HepG2 (cell line): ENCODE data around the gene DPP7. TPM values are rescaled to one million over a fixed set of nuclear protein-coding genes. Genes with fewer than 3 reads are reported as not detected.
A peak's percentile ranks its signal among the peaks of the same experiment; 100 is the strongest.

Source experiments
- ATF7 ChIP-seq, 2 experiments: fragments of 450-650 bp in 1 of 2; sonication (generic) in 1 of 2; formaldehyde crosslinking in 1 of 2; IDR thresholded peaks; 2 replicates each; pipeline versions ENCODE4 v1.4.0 to v1.6.1; 2016 to 2020; ENCODE audit warnings: antibody characterized with exemption in 1 of 2, mild to moderate bottlenecking in 1 of 2, missing genetic modification reagents in 1 of 2
- BCLAF1 ChIP-seq: fragments of 450-650 bp; IDR thresholded peaks from 2 replicates; pipeline ENCODE4 v1.6.1; 2017; ENCODE audit warnings: mild to moderate bottlenecking
- CBX5 ChIP-seq: sonication (generic); formaldehyde crosslinking; IDR thresholded peaks from 2 replicates; pipeline ENCODE4 v1.4.0; 2020; ENCODE audit warnings: missing genetic modification reagents, borderline replicate concordance
- GATAD1 ChIP-seq: IDR thresholded peaks from 2 replicates; pipeline ENCODE4 v1.6.1; 2016; ENCODE audit warnings: missing genetic modification reagents, missing compliant biosample characterization
- RXRA ChIP-seq: sonication (generic); formaldehyde crosslinking; IDR thresholded peaks from 2 replicates; pipeline ENCODE4 v1.5.1; 2020; ENCODE audit warnings: missing genetic modification reagents
- YEATS4 ChIP-seq: sonication (generic); formaldehyde crosslinking; IDR thresholded peaks from 2 replicates; pipeline ENCODE4 v1.4.0; 2020; ENCODE audit warnings: missing genetic modification reagents, borderline replicate concordance
- ZBTB10 ChIP-seq: sonication (generic); formaldehyde crosslinking; IDR thresholded peaks from 2 replicates; pipeline ENCODE4 v1.4.0; 2020; ENCODE audit warnings: missing genetic modification reagents, borderline replicate concordance
- ZNF142 ChIP-seq: sonication (generic); formaldehyde crosslinking; IDR thresholded peaks from 2 replicates; pipeline ENCODE4 v1.4.0; 2020; ENCODE audit warnings: missing genetic modification reagents
- ZNF276 ChIP-seq: sonication (generic); formaldehyde crosslinking; IDR thresholded peaks from 2 replicates; pipeline ENCODE4 v1.4.0; 2020; ENCODE audit warnings: mild to moderate bottlenecking, low read depth, missing genetic modification reagents
- ZNF543 ChIP-seq: sonication (generic); formaldehyde crosslinking; IDR thresholded peaks from 2 replicates; pipeline ENCODE4 v1.4.0; 2020; ENCODE audit warnings: mild to moderate bottlenecking, missing genetic modification reagents
- ZNF546 ChIP-seq: sonication (generic); formaldehyde crosslinking; conservative IDR thresholded peaks from 2 replicates; pipeline ENCODE4 v1.8.1; 2023; ENCODE audit warnings: mild to moderate bottlenecking, missing genetic modification reagents
- ZNF580 ChIP-seq: IDR thresholded peaks from 2 replicates; pipeline ENCODE4 v1.6.1; 2016; ENCODE audit warnings: low read depth, borderline replicate concordance
- ZNF747 ChIP-seq: sonication (generic); formaldehyde crosslinking; IDR thresholded peaks from 2 replicates; pipeline ENCODE4 v1.8.1; 2023; ENCODE audit warnings: missing genetic modification reagents, mild to moderate bottlenecking, borderline replicate concordance
- ZNF776 ChIP-seq: sonication (generic); formaldehyde crosslinking; IDR thresholded peaks from 2 replicates; pipeline ENCODE4 v1.4.0; 2020; ENCODE audit warnings: mild to moderate bottlenecking, missing genetic modification reagents
- polyA plus RNA-seq, 8 experiments: library from polyadenylated mRNA; depleted of rRNA in 3 of 8; stranded (reverse) in 7 of 8; unstranded in 1 of 8; fragments of >200 nt; fragmentation: Illumina TruSeq in 4 of 8; extraction: Trizol in 4 of 8; gene quantifications; 2 replicates each; pipeline versions ENCODE4 v1.2.1 to v1.2.3, GENCODE V29; 2011 to 2016; ENCODE audit warnings: low read depth in 4 of 8, missing spikeins in 1 of 8, mixed read lengths in 1 of 8; ENCODE audit not compliant: insufficient read depth in 1 of 8
- total RNA-seq, 5 experiments: library from RNA; depleted of rRNA; stranded (reverse); fragments of >200 nt; fragmentation: Illumina TruSeq; extraction: Trizol; gene quantifications; 2 replicates each; pipeline ENCODE4 v1.2.3, GENCODE V29; 2016; ENCODE audit warnings: low read depth in 1 of 5

Gene DPP7
- total and polyA plus RNA-seq, 2 of the 13 experiments (the other 11 are each of a cell fraction or from before 2014, with no cell fraction given): 1.2 to 4.5 TPM

- TF ChIP-seq ZBTB10 (no peak; the same call in 1 of the 2 replicates), ATF7 (IDR thresholded peaks at IDR 0.05) (no peak), ATF7 (CRISPR knock-in tag; IDR thresholded peaks at IDR 0.05) (0 out of 2 replicates have a peak, but pooled peaks have one; percentile 39), GATAD1 (CRISPR knock-in tag) (no peak), ZNF546 (CRISPR knock-in tag) (no peak), ZNF747 (CRISPR knock-in tag) (no peak), YEATS4 (CRISPR knock-in tag) (no peak; the same call in 1 of the 2 replicates), ZNF142 (no peak; the same call in 1 of the 2 replicates), ZNF580 (CRISPR knock-in tag) (no peak), BCLAF1 (no peak), CBX5 (no peak), RXRA (no peak), ZNF276 (no peak), ZNF543 (CRISPR knock-in tag) (no peak), ZNF776 (no peak)
Observed at GRCh38 chr9:137070201-137070905, 44.2 kb downstream of the DPP7 start, which contains the start of gene SAPCD2 (continued).
